Measurements from ENCODE around the gene MORC3. TPM values are rescaled to one million over a fixed set of nuclear protein-coding genes. Genes with fewer than 3 reads are reported as not detected.

Gene MORC3
- total RNA-seq, 1 donor from 2014 or later, result 25.9 TPM

DNA sequence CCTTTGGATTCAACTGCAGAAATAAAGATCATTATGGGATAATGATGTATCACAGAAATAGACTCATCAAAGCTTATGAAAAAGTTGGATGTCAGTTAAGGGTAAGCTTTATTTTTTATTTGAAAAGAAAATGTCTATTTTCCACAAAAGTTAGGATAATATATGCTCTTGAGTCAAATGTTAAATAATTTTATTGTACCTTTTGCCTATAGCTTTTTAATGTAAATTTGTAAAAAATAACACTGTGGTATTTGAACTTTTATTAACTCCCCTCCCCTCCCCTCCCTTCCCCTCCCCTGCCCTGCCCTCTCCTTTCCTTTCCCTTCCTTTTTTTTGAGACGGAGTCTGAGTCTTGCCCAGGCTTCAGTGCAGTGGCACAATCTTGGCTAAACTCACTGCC, 24.9 kb downstream of the MORC3 start:
- Histone ChIP-seq H3K4me3 (ENCODE audit: low read depth, low read length) (no peak overlapping the region), H3K27me3 (ENCODE audit: control insufficient read depth, insufficient read depth, low read length) (no peaks in the 10 kb centered on the region), H3K36me3 (ENCODE audit: control insufficient read depth, insufficient read depth, low read length) (no peaks in the 10 kb centered on the region)
- no peak for TF ChIP-seq CTCF (IDR thresholded peaks at IDR 0.05; ENCODE audit: insufficient read depth, low read length, poor library complexity, severe bottlenecking)
- DNase-seq (ENCODE audit: low read depth), result no peak

DNA sequence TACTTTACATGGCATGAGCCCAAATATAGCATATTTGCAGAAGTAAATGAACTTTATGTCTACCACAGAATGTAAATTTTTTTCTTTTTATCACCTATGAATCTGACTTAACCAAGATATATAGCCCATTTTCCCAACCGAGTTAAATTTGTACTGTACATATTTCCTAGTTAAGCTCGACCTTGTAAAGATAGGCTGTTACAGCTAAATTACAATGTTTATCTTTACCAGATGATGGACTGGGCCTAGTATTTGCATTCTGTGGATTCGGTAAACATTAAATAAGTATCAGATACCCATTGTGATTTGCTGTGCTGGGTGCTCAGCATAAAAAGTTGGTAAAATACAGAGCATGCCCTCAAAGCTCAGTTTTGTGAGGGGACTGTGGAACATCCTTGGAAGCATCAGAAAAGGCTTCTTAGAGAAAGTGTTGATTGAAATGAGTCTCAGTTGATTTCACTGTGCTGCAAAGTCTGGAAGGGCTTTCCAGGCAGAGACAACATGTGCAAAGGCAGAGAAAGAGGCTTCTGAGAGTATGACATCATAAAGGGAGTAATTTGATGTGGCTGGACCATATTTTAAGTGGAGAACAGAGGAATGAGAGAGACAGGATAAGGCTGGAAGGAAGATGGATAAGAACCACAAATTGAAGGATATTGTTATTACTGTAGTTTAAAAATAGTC, 27.4 kb downstream of the MORC3 start:
- H3K4me3 ChIP-seq (ENCODE audit: low read depth, low read length), result no peak overlapping the region
- H3K36me3 ChIP-seq (ENCODE audit: control insufficient read depth, insufficient read depth, low read length), result no peaks in the 10 kb centered on the region
- TF ChIP-seq CTCF (IDR thresholded peaks at IDR 0.05; ENCODE audit: insufficient read depth, low read length, poor library complexity, severe bottlenecking), result no peak
- no peak for DNase-seq (ENCODE audit: low read depth)
- no peaks in the 10 kb centered on the region for H3K27me3 ChIP-seq (ENCODE audit: control insufficient read depth, insufficient read depth, low read length)

DNA sequence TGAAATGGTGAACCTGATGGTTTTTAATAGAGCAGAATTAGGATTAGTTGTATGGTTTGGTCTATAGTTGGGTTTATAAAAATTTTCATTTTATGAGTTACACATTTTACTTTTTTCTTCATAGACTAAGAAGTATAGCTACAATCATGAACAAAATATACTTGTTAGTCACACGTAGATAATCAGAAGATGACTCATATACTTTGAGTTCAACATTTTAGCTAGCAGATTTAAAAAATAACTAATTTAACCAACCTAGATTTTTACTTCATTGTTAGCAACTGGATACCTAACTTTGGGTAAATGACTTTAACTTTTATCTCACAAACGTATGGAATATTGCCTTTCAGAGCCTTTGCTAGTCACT, 27.9 kb downstream of the MORC3 start:
- no peak for TF ChIP-seq CTCF (IDR thresholded peaks at IDR 0.05; ENCODE audit: insufficient read depth, low read length, poor library complexity, severe bottlenecking)
- no peaks in the 10 kb centered on the region for H3K27me3 ChIP-seq (ENCODE audit: control insufficient read depth, insufficient read depth, low read length)
- no peaks in the 10 kb centered on the region for H3K36me3 ChIP-seq (ENCODE audit: control insufficient read depth, insufficient read depth, low read length)
- DNase-seq (ENCODE audit: low read depth), result no peak
- H3K4me3 ChIP-seq (ENCODE audit: low read depth, low read length), result no peak overlapping the region

DNA sequence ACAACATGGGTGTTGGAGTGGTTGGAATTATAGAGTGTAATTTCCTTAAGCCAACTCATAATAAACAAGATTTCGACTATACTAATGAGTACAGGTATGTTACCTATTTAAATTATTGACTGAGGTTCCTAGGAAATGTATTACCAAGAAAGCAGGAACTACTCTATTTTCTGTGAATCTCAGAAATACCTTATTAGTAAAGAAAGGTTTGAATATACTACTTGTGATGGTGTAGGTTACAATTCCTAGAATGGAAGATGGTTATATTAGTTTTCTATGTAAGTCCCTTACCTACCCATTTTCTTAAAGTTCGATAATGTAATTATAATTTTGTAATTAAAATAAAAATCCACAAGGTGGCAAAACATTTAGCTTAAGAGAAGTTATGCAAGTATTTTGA, 29.3 kb downstream of the MORC3 start:
- TF ChIP-seq CTCF (IDR thresholded peaks at IDR 0.05; ENCODE audit: insufficient read depth, low read length, poor library complexity, severe bottlenecking), result no peak
- Histone ChIP-seq H3K27me3 (ENCODE audit: control insufficient read depth, insufficient read depth, low read length) (no peaks in the 10 kb centered on the region), H3K36me3 (ENCODE audit: control insufficient read depth, insufficient read depth, low read length) (no peaks in the 10 kb centered on the region), H3K4me3 (ENCODE audit: low read depth, low read length) (no peak overlapping the region)
- no peak for DNase-seq (ENCODE audit: low read depth)

DNA sequence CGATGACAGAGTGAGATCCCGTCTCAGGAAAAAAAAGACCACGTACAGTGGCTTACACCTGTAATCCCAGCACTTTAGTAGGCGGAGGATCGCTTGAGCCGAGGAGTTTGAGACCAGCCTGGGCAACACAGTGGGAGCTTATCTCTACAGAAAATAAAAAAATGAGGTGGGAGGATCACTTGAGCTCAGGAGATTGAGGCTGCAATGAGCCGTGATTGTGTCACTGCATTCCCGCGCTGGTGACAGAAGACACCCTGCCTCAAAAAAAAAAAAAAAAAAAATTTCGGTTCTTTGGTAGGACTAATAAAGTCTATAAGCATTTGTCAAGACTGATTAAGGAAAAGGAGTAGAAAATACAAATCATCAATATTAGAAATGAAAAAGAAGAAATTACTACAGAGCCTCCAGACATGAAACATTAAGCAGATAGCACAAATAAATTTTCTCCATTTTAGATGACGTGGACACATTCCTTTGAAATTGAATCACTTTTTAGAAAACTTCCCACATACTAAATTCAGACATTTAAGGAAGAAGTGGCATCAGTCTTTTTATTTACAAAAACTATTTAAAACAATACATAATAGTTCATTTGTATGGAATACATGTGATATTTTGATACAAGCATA, 30.4 kb downstream of the MORC3 start:
- H3K27me3 ChIP-seq (ENCODE audit: control insufficient read depth, insufficient read depth, low read length), result no peaks in the 10 kb centered on the region
- no peak for TF ChIP-seq CTCF (IDR thresholded peaks at IDR 0.05; ENCODE audit: insufficient read depth, low read length, poor library complexity, severe bottlenecking)
- DNase-seq (ENCODE audit: low read depth), result no peak
- no peak overlapping the region for H3K4me3 ChIP-seq (ENCODE audit: low read depth, low read length)
- H3K36me3 ChIP-seq (ENCODE audit: control insufficient read depth, insufficient read depth, low read length), result no peaks in the 10 kb centered on the region
